Breast epithelium (tissue), 4 donors: ENCODE data around the gene TLE7. TPM values are rescaled to one million over a fixed set of nuclear protein-coding genes. Genes with fewer than 3 reads are reported as not detected.
A peak's percentile ranks its signal among the peaks of the same experiment; 100 is the strongest.

Experiments
- DNase-seq, 2 donors: peaks; one replicate each; pipeline ENCODE4 v3.0.0-alpha.2; 2019; ENCODE audit warnings: low spot score in 2 of 2
- H3K27ac ChIP-seq, 2 donors: fragments of 200-600 bp; sonication (generic) in 1 of 2; one replicate each; pipeline ENCODE4 v1.5.1; 2016 to 2019; ENCODE audit warnings: mild to moderate bottlenecking in 1 of 2
- H3K27me3 ChIP-seq, 2 donors: fragments of 200-600 bp; sonication (generic) in 1 of 2; one replicate each; pipeline versions ENCODE4 v1.5.1 to v1.6.0; 2017 to 2019; ENCODE audit warnings: control low read depth in 1 of 2, mild to moderate bottlenecking in 1 of 2
- H3K36me3 ChIP-seq: fragments of 200-600 bp; one replicate; pipeline ENCODE4 v1.5.1; 2019
- H3K4me1 ChIP-seq, 2 donors: fragments of 200-600 bp; sonication (generic); one replicate each; pipeline ENCODE4 v1.5.1; 2016 to 2019; ENCODE audit warnings: control low read depth in 1 of 2
- H3K4me3 ChIP-seq, 3 donors: fragments of 200-600 bp; sonication (generic); 1 replicate in 2 of 3; 2 replicates in 1 of 3; pipeline ENCODE4 v1.5.1; 2016 to 2019; ENCODE audit warnings: mild to moderate bottlenecking in 3 of 3, moderate library complexity in 2 of 3
- H3K9me3 ChIP-seq, 2 donors: fragments of 200-600 bp; sonication (generic) in 1 of 2; one replicate each; pipeline ENCODE4 v1.5.1; 2016 to 2019; ENCODE audit warnings: control low read depth in 1 of 2
- CTCF ChIP-seq, 3 donors: fragments of 450-650 bp; IDR thresholded peaks; one replicate each; pipeline ENCODE4 v1.5.1; 2016 to 2017; ENCODE audit warnings: antibody characterized with exemption in 3 of 3, mild to moderate bottlenecking in 3 of 3, moderate library complexity in 3 of 3
- POLR2A ChIP-seq: fragments of 450-650 bp; IDR thresholded peaks from one replicate; pipeline ENCODE4 v1.6.1; 2016; ENCODE audit warnings: antibody characterized with exemption, mild to moderate bottlenecking, moderate library complexity
- POLR2AphosphoS5 ChIP-seq, 3 donors: sonication (generic); formaldehyde crosslinking; IDR thresholded peaks; one replicate each; pipeline ENCODE4 v1.6.1; 2017; ENCODE audit warnings: antibody characterized with exemption in 3 of 3
- intact Hi-C: fragments of 100-400 bp; cut with DNase I; formaldehyde crosslinking; loops from one replicate; pipeline ENCODE4 v1.15.1; 2023; ENCODE audit warnings: low total_unique reads
- total RNA-seq, 3 donors: library from RNA; depleted of rRNA; stranded (reverse); fragments of >200 nt; gene quantifications; one replicate each; pipeline ENCODE4 v1.1.0, GENCODE V29; 2016

Gene TLE7
- total RNA-seq, 3 donors from 2014 or later: not detected

DNA sequence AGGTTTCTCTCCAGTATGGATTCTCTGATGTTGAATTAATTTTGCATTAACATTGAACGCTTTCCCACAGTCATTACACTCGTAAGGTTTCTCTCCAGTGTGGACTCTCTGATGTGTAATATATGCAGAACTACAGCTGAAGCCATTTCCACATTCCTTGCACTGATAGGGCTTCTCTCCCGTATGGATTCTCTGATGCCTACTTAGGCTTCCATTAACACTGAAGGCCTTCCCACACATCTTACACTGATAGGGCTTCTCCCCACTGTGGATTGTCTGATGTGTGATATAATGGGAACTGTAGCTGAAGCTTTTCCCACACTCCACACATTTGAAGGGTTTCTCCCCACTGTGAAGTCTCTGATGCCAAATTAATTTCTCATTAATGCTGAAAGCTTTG, 7.2 kb upstream of the TLE7 start:
- Histone ChIP-seq H3K4me1 (no peaks in the 10 kb centered on the region), H3K9me3 (peaks cover 98% of the 10 kb centered on the region in 2 donors), H3K27ac (no peak overlapping the region), H3K36me3 (peaks cover 53% of the 10 kb centered on the region), H3K4me3 (peak overlapping the region in 1 of 3 donors; percentile 29), H3K27me3 (no peaks in the 10 kb centered on the region)
- no peak for TF ChIP-seq CTCF (IDR thresholded peaks at IDR 0.05)
- TF ChIP-seq POLR2AphosphoS5 (IDR thresholded peaks at IDR 0.05): no peak
- TF ChIP-seq POLR2A: no peak
- no peak for DNase-seq
- intact Hi-C loops: no loop called here

- H3K27me3 ChIP-seq: no peaks in the 10 kb centered on the region
- no peak for DNase-seq
- H3K36me3 ChIP-seq: peaks cover 49% of the 10 kb centered on the region
- H3K4me3 ChIP-seq: no peak overlapping the region
- TF ChIP-seq CTCF (IDR thresholded peaks at IDR 0.05) (no peak), POLR2AphosphoS5 (IDR thresholded peaks at IDR 0.05) (no peak), POLR2A (no peak)
- no peak overlapping the region for H3K27ac ChIP-seq
- H3K9me3 ChIP-seq: peaks cover 98 to 99% of the 10 kb centered on the region in 2 donors
- intact Hi-C loops: no loop called here
- H3K4me1 ChIP-seq: no peaks in the 10 kb centered on the region
Measured at GRCh38 chr16:71448274-71448866, 6.5 kb upstream of the TLE7 start.

GRCh38 chr16:71443714-71444113, 1.9 kb upstream of the TLE7 start:
- intact Hi-C loops: no loop called here
- peaks cover 74 to 78% of the 10 kb centered on the region in 2 donors for H3K9me3 ChIP-seq

DNA sequence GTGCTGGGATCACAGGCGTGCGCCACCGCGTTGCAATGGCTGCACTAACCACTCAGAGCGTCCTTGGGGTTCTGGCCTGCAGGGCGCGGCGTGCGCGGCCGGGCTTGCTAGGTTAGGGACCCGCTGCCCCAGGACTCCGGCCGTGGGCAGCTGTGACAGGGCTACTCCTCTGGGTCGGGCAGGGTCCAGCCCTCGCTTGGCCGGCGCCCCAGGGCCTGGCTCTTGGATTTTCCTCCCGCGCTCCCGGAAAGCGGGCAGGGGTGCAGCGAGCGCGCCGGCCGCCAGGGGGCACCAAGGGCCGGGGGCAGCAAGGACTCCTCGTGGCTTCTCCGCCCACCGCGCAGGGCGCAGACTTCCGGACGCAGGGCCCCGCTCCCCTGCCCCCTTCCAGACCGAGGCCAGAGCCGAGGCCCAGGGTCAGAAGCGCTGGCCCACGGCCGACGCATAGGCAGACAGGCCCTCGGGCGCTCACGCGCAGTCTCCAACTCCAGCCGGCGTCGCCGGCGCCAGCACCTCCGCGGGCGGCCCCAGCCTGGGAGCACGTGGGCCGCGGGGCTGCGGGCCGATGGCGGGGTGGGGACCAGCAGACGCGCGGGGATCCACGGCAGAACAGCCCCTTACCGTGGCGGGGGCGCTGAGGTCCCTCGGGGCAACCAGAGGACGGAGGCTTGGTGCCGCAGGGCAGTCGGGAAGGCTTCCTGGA, 355 bp downstream of the TLE7 start:
- Histone ChIP-seq H3K27ac (no peak overlapping the region), H3K4me3 (peak overlapping the region in 1 of 3 donors; percentile 19), H3K36me3 (no peaks in the 10 kb centered on the region), H3K27me3 (peaks cover 0 to 31% of the 10 kb centered on the region in 2 donors), H3K9me3 (peaks cover 51 to 57% of the 10 kb centered on the region in 2 donors), H3K4me1 (no peaks in the 10 kb centered on the region)
- no peak for TF ChIP-seq POLR2A
- no peak for TF ChIP-seq CTCF (IDR thresholded peaks at IDR 0.05)
- TF ChIP-seq POLR2AphosphoS5 (IDR thresholded peaks at IDR 0.05): no peak
- intact Hi-C loops: no loop called here
- no peak for DNase-seq

More at GRCh38 chr16:71443714-71444113, 1.9 kb upstream of the TLE7 start:
- peaks cover 3% of the 10 kb centered on the region for H3K36me3 ChIP-seq
- H3K4me3 ChIP-seq: no peak overlapping the region
- no peaks in the 10 kb centered on the region for H3K4me1 ChIP-seq
- no peak for TF ChIP-seq POLR2AphosphoS5 (IDR thresholded peaks at IDR 0.05)
- no peak for TF ChIP-seq CTCF (IDR thresholded peaks at IDR 0.05)
- TF ChIP-seq POLR2A: no peak
- no peak overlapping the region for H3K27ac ChIP-seq
- H3K27me3 ChIP-seq: peaks cover 0 to 21% of the 10 kb centered on the region in 2 donors
- no peak for DNase-seq

- Histone ChIP-seq H3K27me3 (peaks cover 0 to 38% of the 10 kb centered on the region in 2 donors), H3K9me3 (peaks cover 44 to 50% of the 10 kb centered on the region in 2 donors), H3K4me3 (no peak overlapping the region), H3K36me3 (no peaks in the 10 kb centered on the region), H3K27ac (no peak overlapping the region), H3K4me1 (no peaks in the 10 kb centered on the region)
- DNase-seq: no peak
- intact Hi-C loops: no loop called here
- TF ChIP-seq POLR2AphosphoS5 (IDR thresholded peaks at IDR 0.05) (no peak), CTCF (IDR thresholded peaks at IDR 0.05) (no peak), POLR2A (no peak)
Measured at GRCh38 chr16:71440669-71441347, 1.0 kb downstream of the TLE7 start.
